Epidermal melanocyte (primary cell): ENCODE measurements around the gene EXD3.

Experiments used
- DNase-seq: peaks from one replicate; pipeline ENCODE4 v3.0.0; 2011; ENCODE audit warnings: low spot score; ENCODE audit not compliant: insufficient read length

The EXD3 gene

DNA sequence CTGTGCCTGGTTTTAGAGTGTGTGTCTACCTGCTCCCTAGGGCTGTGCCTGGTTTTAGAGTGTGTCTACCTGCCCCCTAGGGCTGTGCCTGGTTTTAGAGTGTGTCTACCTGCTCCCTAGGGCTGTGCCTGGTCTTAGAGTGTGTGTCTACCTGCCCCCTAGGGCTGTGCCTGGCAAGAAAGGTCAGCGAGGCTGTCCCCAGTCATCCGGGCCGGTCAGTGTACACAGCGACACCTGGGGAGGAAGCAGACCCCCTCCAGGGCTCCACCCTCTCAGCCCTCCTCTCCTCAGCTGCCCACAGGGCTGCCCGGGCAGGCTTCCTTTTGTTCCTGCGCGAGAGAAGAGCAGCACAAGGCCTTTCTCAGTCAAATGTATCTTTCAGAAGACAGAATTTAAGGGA, 125.0 kb downstream of the EXD3 start:
- DNase-seq: no peak

DNA sequence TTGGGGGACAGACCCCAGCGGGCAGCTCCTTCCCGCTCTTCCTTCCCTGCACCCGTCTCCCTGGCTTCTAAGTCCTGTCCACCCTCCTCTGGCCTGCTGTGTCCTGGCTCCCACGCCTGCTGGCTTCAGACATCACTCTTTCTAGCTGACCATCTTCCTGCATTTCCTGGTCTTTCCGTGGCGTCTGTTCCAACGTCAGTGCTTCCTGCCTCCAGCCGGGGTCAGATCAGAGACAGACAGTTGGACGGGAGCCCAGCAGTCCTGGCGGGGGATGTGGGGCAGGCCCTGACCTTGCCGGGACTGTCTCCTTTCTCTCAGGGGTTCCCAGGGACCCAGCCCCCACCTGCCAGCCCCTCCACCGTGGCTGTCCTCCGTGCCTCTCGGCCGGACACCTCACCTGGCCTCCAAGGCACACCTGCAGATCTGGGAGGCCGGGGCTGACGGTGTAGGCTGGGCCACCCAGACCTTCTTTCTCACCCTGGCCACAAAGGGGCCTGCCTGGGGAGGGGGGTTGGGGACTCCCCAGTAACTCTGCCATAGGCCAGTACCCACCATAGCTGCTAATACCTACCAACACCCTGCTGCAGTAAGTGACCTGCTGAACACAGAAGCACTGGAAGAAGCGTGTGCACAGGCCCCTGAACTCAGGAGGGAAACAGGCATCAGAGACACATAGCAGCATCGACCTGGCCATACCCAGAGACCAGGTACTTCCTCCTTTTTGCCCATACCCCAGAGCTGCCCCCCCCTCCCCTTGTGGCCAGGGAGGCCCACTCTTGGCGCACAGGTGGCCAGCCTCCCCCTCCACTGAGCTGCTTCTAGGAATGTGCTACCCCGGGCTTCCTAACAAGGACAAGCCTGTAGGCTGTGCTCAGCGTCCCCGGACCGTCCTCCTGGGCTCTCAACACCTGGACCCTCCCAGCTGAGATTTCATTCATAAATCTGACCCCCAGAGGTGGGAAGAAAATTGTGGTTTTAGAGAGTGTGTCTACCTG, 126.0 kb downstream of the EXD3 start:
- DNase-seq: no peak

DNA sequence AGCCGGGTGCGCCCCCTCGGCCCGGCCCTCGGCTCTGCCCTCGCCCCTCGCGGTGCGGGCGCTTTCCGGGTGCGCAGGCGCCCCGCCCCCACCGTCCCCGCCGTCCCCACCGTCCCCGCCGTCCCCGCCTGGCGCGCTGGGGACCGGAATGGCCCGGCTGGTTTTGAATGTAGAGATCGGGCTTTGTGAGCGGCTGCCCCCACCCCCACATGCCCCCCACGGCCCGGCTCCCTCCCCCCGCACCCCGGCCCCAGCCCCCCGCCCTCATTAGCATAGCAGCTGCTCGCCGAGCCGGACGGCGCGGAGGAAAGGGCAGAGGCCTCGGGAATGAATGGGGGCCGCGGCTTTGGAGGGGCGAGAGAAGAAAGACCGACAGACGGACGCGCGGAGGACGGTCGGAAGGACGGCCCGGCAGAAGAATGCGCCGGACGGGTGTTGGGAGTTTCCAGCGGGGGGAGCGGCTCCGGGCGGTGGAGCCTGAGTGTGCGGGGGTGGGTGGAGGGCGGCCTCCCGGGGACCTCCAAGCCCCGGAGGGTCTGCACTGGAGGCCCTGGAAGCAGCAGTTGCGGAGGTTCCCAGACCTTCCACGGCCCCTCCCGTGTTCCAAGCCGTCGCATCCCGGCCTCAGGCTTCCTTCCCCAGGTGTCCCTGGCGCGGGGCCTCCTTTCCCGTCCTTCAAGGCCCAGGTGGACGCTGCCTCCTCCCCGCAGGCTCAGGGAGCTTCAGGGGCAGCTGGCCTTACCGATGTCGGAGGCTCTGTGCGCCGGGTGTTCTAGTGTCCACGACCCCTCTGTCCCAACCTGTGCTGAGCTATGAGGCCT, 126.9 kb downstream of the EXD3 start:
- DNase-seq: no peak

DNA sequence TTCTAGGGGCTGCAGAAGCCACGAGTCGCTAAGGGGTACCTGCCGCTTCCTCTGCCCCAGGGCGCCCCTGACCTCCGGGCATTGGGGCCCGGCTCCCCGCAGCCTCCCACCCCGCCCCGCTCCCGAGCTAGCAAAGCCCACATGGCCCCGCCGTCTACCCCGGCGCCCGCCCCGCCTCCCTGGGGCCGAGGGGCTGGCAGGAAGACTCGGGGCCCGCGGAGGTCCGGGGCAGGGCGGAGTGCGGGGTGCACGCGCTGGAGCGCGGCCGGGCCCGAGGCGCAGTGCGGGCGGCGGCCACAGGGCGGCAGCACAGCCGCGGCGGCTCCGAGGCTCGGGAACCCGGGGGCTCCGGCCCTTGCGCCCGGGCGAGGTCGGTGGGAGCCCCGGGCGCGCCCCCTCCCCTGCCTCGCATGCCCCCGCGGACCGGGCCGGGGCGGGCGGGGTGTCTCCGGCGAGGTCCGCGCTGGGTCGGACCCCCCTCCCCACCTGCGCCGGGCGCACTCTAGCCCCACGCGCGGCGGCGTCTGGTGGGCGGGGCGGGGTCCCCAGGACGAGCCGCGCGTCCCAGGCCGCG, 127.6 kb downstream of the EXD3 start:
- DNase-seq: peak; percentile 85

DNA sequence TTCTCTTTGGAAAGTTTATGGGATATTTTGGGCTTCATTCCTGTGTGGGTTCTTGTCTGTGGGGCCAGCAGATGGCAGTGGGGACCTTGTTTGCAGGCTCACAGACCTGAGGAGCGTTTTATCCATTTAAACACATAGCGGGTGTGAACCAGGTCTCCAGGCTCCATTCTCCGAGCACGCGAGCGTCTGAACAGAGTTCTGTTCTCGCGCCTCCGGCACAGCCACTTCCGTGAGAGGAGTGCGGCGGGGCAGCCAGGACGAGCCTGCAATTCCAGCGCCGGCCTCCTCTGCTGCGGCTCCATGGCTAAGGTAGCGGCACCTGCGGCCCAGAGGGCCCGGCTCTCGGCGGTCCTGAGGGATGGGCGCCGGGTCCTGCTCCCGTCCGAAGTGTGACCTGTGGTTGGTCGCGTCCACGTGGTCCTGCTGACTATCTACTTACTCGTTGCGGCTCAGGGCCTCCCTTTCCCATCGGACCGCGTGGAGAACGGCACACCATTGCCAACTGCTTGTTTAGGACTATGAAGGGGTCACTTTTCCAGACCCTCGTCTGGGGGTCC, 128.2 kb downstream of the EXD3 start:
- DNase-seq: peak; percentile 69

DNA sequence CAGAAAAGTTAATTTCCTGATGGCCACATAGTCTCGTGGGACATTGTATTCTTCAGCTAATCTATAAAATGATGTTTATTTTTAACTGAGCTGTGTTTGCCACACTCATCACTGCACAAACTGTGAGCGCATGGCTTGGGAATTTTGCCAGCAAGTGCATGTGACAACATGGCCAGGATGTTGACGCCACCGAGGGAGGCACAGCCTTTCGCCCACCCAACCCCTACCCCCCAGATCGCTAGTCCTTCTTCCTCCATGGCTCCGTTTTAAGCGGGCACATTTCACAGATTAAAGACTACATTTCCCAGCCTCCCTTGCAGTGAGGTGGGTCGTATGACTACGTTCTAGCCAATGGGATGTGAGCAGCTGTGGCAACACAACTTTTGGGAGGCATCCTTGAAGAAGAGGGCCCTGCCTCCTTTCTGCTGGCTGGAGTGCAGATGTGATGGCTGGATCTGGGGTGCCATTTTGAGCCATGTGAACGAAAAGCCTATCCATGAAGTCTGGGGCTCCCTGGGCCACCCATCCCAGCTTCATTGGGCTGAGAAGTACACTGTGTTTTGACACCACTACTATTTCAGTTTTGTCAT, 128.8 kb downstream of the EXD3 start:
- no peak for DNase-seq

DNA sequence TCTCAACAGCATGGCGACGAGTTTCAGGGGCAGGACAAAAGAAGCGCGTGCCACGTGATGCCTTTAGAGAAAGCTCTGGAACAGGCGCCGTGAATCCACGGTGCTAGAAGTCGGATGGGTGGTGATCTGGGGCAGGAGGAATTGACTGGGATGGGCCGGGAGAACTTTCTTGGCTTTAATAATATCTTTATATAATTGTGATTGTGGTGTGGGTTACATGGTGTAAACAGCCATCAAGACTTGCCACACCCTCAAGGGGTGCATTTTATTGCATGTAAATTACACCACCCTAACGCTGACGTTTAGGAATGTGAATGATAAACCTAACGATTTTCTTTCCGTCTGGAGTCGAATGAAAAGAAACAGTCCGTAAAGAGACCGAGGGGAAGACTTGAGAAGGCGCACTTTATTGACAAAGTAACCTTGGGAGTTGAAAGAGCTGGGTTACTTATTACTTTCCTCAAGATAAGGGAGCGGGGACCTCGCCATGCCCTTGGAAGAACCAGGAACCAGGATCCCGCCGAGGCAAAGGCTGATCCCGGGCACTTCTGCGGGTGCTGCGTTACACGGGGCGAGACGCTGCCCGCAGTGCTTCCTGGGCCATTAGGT, 129.4 kb downstream of the EXD3 start:
- no peak for DNase-seq

DNA sequence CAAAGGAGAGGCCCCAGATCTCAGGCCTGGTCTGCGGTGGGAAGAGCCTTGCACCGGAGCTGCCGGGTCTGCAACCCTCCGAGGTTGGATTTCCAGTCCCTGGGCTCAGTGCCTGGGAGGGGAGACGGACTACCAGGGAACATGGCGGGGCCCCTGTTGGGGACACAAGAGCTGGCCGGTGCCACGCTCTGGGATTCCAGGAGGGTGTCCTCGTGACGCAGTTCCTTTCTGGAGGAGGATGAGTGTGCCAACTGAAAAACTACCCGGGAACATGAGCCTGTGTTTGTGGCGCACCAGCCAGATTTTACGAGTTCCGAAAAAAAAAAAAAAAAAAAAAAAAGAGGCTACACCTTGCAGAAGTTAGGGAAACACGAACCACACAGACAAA, 129.9 kb downstream of the EXD3 start:
- DNase-seq: no peak

DNA sequence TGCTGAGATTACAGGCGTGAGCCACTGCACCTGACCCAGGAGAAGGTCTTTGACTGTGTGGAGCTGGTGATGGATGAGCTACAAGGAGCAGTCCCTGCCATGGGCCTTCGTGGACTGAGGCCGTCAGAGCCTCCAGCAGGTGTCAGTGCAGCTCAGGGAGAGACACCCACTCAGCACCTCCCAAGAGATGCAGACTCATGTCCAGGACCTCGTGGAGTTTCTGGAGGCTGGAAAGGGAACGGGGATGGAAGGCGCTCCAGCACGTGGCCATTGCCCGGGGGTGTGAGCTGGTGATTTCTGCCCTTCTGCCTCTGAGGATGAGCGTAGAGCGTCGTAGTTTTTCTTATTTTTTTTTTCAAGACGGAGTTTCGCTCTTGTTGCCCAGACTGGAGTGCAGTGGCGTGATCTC, 136.0 kb downstream of the EXD3 start:
- peak; percentile 93 for DNase-seq

DNA sequence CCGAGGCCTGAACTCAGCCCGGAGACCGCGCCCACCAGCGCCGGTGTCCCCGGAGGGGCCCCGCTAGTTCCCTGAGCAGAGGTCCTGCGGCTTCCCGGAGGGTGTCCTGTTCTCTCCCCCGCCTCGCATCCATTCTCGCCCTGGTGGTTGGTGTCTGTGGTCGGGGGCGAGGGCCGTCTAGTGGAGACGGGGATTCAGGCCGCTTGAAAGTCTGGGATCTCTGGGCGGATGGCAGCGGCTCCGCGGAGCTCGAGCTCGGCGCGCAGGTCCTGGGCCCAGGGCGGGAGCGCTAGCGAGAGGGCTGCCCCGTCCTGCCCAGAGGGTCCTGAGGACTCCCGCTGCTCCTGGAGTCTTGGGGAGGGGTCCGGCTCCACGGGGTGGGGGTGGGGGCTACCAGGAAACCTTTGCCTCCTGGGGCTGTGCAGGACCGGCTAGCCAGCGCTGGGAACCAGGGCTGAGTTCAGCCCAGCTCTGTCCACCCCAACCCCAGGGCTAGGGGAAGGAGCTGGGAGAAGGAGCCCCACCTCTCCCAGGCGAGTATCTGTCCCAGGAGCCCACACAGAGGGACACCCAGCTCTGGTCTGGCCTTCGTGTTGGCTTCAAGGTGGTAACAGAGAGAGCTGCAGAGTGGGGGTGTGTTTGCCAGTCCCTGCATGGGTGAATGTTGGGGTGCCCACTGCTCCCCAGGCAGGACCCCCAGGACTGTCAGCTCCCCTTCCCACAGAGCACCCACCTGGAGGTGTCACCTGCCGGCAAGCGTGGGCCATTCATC, 141.4 kb downstream of the EXD3 start:
- DNase-seq: no peak

DNA sequence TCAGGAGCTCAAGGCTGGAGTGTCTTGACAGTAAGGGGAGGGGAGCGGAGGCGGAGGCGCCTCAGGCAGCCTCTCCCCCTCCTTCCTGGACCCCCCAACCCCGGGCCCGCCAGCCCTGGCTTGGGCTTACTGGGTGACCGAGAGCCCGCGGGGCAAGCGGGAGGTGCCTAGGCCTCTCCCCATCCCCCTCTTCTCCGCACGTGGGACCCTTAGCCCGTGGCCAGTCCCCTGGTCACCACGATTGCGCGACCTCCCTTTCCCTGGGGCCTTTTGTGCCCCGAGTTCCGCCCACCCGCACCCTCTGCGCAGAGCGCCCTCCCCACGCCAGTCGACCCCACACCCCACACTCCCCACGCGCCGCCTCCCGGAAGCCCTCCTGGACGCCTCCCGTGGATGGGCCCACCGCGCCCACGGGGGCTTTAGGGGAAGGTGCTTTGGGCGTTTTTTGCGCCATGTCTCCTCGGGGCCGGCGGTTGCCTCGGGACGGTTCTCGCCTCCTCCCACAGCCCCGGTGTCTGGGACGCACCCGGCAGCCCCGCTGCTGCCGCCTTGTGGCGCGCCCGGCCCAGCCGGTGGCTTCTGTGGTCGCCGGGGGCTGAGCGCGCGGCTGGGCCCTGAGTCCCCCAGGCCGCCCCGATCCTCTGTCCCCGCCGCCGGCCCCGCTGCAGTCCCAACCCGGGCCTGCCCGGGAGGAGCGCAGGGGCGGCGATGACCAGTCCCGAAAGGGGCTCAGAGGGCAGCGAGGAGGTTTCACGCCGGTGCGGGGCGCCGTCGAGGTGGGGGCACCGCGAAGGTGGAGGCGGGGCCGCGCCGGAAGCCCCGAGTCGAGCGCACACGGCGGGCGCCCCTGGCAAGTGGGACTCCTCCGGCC, 142.3 kb downstream of the EXD3 start:
- no peak for DNase-seq

DNA sequence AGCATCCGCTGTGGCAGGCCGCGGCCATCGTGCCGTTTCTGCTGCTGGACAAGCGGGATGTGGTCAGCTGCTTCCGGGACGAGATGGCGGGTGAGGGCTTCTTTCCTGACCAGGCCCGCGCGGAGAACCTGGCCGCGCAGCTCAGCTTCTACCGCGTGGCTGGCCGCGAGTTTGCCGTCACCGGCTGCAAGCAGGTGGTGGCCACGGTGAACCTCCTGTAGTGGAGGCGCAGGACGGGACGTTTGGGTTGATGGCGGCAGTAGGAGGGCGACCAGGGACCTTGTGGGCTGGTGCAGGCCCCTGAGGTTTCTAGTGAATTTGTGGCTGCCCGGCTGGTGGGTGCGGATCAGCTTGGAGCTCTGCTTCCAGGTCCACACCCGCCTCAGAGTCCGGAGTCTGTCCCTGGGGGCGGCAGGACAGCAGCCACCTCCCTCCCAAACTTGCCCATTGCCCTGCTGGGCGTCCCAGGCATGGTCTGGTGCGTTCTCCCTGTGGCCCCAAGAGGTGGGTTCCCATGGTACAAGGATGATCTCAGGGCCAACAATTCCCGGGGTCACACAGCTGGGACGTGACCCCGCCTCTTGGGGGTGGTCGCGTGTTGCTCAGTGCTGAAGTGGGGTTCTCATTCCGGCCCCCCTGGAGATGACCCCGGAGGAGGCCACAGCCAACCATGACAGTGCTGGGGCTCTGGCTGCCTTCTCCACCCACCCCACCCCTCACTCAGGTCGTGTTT, 143.1 kb downstream of the EXD3 start:
- DNase-seq: no peak

DNA sequence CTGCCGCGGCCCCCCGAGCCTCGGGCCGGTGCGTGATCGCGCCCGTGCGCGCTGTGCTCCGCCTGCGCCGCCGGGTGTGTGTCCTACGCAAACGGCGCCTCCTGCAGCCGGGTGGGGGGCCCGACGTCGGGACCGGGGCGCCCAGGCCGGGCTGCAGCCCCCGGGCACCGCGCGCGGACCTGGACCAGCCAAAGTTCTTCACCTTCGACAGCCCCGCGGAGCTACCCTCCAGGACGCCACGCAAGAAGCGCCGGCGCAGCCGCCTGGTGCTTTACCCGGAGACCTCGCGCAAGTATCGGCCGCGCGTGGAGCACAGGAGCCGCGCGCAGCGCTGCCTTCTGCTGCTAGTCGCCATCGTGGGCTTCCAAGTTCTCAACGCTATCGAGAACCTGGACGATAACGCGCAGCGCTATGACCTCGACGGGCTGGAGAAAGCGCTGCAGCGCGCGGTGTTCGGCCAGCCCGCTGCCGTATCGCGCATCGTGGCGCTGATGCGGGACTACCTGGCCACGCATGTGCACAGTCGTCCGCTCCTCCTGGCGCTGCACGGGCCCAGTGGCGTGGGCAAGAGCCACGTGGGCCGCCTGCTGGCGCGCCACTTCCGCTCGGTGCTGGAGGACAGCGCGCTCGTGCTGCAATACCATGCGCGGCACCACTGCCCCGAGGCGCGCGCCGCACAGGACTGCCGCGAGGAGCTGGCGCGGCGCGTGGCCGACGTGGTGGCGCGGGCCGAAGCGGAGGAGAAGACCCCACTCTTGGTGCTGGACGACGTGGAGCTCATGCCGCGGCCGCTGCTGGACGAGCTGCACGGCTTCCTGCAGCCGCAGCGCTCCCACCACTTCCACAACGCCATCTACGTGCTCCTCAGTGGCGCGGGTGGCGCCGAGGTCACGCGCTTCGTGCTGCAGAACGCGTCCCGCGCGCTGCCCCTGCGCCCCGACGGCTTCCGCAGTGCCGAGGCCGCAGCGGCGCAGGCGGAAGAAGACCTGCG, 143.9 kb downstream of the EXD3 start:
- DNase-seq: no peak

DNA sequence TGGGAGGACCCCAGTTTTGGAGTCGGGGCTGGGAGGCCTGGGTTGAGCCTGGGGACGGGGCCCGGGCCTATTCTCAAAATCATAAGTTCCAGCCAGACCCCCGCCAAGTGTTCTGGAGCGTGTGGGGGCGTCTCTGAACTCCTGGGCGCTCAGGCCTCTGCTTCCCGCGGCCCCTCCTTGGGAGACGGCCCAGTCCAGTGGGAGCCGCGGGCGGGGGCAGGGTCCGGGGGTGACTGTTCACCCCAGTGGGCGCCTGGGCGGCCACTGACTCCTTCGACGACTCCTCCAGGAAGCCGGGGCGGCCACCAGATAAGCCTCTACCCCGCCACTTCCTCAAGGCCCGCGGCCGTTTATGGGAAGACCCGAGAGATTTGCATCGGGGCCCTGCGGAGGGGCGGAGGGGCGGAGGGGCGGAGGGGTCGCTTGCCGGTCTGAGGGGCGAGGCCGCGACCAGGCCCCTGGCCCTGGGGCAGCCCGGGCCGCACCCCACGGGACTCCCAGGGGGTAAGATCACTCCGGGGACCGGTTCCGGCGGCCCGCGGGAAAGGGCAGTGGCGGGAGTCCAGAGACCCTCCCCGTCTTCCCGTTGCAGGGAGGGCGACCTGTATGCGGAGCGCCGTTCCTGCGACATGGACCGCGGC, 144.8 kb downstream of the EXD3 start:
- DNase-seq: no peak

DNA sequence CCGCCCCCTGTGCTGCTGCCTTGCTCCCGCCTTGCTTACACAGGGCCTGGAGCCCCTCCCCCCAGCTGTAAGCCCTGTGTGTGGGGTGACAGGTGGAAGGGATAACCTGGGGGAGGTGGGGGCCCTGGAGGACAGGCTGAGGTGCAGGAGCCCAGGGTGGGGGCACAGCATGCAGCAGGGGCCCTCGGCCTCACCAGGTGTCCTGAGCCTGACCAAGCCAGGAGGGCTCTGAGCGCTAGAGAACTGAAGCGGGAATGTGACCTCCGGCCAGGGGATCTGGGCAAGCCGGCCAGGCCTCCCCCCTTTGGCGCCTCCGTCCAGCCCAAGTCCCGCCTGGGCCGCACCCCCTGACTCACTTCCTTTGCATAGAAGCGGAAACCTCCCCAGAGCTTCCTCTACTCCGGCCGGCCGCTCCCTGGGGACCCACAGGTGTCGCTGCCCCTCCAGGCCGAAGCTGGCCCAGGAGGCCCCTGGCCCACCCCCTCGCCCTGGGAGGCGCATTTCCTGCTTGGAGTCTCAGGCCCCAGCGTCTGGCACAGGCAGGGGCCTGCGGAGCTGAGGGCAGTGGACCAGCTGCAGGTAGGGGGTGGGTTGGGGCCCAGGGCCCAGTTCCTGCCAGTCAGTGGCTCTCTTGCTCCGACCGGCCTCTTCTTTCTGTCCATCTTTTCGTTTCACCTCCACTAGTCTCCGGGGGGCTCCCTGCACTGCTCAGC, 145.5 kb downstream of the EXD3 start, which contains the start of gene TOR4A:
Gene TOR4A, plus strand, starts transcription at position 398 of the 713 bp plus-strand sequence. CDS start 964 bp downstream, outside the sequence.
- peak; percentile 80 for DNase-seq
